Measurements from ENCODE around the gene LTA4H. TPM values are rescaled to one million over a fixed set of nuclear protein-coding genes. Genes with fewer than 3 reads are reported as not detected.

Gene LTA4H
- total and polyA plus RNA-seq, 2 of the 4 experiments (the other 2 are of a cell fraction), result 41.0 to 43.3 TPM

DNA sequence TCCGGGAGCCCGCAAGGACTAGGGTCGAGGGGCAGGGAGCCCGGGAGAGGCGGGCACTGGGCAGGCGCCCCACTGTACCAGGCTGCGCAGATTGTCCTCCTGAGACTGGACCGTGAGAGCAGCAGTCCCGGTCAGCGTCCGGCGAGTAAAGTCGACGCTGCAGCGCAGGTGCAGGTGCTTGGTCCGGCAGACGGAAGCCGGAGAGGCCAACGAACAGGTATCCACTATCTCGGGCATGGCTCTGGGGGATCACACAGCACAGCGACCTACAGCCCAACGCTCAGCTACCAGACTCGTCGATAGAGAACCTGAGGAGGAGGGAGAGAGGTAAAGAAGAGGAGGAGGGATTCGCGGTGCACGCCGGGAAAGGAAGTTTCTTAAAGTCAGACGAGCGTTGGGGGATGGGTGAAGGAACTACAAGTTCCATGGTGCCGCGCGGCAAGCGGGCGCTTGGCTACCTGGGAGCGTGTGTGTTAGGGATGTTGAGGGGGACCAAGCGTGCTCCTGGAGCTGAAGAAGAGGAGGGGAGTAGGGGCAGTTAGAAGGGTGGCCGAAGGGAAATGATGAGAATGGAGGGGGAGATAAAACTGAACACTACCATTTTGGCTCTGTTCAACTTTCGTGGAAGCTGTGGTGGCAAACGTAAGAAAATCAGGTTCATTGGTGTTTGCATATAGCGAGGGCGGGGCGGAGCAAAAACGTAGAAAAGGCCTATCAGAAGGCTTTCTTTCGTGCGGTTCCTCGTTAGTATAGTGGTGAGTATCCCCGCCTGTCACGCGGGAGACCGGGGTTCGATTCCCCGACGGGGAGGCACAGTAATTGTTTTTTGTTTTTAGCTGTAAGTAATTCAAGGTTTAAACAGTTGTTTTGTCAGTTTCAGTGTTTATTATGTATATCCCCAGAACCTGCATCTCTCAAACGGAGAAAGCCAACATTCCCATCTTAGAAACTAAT is at the start of gene LTA4H (continued):
- TF ChIP-seq, protein P1, sequence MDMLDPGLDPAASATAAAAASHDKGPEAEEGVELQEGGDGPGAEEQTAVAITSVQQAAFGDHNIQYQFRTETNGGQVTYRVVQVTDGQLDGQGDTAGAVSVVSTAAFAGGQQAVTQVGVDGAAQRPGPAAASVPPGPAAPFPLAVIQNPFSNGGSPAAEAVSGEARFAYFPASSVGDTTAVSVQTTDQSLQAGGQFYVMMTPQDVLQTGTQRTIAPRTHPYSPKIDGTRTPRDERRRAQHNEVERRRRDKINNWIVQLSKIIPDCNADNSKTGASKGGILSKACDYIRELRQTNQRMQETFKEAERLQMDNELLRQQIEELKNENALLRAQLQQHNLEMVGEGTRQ (IDR thresholded peaks at IDR 0.05; ENCODE audit: low read depth, low read length), result no peak
- no peak for TF ChIP-seq RAD21 (IDR thresholded peaks at IDR 0.05; ENCODE audit: low read length)
- TF ChIP-seq NFE2L2 (IDR thresholded peaks at IDR 0.05; ENCODE audit: low read depth, low read length), result no peak
- no peak; the same call in 1 of the 2 replicates for TF ChIP-seq MAZ (IDR thresholded peaks at IDR 0.05; ENCODE audit: borderline replicate concordance, low read depth, low read length)
- TF ChIP-seq CEBPB (IDR thresholded peaks at IDR 0.05; ENCODE audit: low read depth, low read length), result no peak

Data from IMR-90 (cell line).